Uterus (tissue), 2 donors: ENCODE results near the gene ATP6V0B.

ENCODE experiments used
- POLR2A ChIP-seq, 2 donors: fragments of 450-650 bp; IDR thresholded peaks; one replicate each; pipeline ENCODE4 v1.6.1; 2016; ENCODE audit warnings: antibody characterized with exemption in 2 of 2, mild to moderate bottlenecking in 1 of 2, moderate library complexity in 1 of 2
- TF ChIP-seq, protein P1 (sequence below), 4 experiments: fragments of 200-600 bp in 2 of 4; fragments of 450-650 bp in 2 of 4; sonication (generic) in 2 of 4; IDR thresholded peaks; one replicate each; pipeline ENCODE4 v1.5.1; 2016 to 2019; ENCODE audit warnings: antibody characterized with exemption in 4 of 4, mild to moderate bottlenecking in 2 of 4, moderate library complexity in 1 of 4

DNA sequence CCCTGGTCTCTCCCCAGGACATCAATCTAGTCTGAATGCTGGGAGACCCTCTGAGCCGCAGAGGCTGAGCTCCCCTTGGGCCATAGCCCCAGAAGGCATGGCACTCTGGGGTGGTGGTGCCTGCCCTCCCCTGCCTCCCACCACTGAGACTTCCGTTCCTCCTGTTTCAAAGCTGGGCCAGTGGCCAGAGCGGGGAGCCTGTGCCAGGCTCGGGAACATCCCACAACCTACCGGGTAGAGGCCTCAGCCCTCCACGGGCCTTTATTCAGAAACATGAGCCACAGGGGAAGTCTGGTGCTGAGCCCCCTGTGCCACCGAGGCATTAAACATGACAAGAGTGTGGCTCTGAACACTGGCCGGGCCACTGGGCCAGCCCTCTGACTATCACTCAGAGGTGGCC, 24.7 kb downstream of the ATP6V0B start:
- TF ChIP-seq, protein P1, sequence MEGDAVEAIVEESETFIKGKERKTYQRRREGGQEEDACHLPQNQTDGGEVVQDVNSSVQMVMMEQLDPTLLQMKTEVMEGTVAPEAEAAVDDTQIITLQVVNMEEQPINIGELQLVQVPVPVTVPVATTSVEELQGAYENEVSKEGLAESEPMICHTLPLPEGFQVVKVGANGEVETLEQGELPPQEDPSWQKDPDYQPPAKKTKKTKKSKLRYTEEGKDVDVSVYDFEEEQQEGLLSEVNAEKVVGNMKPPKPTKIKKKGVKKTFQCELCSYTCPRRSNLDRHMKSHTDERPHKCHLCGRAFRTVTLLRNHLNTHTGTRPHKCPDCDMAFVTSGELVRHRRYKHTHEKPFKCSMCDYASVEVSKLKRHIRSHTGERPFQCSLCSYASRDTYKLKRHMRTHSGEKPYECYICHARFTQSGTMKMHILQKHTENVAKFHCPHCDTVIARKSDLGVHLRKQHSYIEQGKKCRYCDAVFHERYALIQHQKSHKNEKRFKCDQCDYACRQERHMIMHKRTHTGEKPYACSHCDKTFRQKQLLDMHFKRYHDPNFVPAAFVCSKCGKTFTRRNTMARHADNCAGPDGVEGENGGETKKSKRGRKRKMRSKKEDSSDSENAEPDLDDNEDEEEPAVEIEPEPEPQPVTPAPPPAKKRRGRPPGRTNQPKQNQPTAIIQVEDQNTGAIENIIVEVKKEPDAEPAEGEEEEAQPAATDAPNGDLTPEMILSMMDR (IDR thresholded peaks at IDR 0.05) = no peak
- no peak for TF ChIP-seq POLR2A (IDR thresholded peaks at IDR 0.05)
